GM18508 (cell line): ENCODE results near the gene NFATC2.
"Not testable (repeated sequence)": the region's sequence is repeated elsewhere in the genome, so short reads cannot be mapped to it uniquely, and the experiment has no call there.

ENCODE experiments used
- ATAC-seq: cut with Tn5 transposase; IDR thresholded peaks from one replicate; pipeline ENCODE4 v1.9.1; 2021; ENCODE audit warnings: moderate number of reproducible peaks; ENCODE audit not compliant: insufficient read depth, unreplicated experiment

NFATC2 gene

DNA sequence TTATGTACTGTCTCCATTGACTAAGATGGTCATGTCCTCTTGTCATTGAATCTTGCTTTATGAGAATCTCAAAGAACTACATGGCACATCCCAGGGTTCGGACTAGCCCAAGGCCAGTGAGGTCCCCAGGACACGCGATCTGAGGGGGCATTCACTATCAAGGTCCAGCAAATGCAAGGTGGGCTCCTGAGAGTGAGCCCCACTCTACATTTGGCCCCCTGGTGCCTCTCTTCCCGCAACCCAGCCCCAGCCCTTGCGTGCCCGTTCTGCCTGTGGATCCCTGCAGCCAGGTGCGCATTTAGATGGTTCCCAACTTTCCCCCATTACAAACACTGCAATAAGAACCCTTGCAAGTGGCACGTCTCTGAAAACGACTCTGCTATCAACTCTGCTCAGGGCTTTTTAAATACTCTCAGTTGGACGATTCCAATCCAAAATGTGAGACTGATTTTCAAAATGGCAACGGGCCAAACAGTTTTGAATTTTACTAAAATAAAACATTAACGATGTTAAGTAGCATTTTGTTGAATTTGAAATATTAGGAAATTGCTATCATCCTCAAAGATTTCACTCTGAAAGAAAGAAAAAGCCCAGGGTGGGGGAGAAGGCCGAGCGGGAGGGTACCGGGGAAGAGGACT is 59.6 kb downstream of the NFATC2 start:
- no peak for ATAC-seq

DNA sequence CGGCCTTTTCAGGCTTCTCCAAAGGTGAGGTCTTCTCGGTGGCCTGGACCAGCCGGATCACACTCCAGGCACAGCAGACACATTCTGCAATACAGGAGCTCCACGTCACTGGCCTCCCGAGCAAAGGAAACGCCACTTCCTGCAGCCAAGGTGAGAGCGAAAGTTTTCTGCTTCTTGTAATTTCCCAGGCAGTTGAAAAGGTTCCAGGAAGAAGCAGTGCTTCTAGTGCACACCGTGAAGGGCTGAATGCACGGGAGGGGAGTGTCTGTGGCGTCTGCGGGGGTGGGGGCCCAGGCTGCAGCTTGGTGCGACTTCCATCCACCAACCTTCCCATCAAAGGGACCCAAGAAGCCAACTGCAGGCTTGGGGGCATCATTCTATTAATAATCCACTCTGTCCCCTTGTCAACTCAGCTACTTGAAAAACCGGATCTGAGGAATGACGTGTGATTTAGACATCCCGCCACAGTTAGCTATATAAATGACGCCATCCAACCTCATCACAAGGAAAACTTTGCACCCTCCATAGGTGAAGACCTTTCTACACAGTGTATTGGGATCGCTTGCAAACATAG is 61.1 kb downstream of the NFATC2 start:
- no peak for ATAC-seq

DNA sequence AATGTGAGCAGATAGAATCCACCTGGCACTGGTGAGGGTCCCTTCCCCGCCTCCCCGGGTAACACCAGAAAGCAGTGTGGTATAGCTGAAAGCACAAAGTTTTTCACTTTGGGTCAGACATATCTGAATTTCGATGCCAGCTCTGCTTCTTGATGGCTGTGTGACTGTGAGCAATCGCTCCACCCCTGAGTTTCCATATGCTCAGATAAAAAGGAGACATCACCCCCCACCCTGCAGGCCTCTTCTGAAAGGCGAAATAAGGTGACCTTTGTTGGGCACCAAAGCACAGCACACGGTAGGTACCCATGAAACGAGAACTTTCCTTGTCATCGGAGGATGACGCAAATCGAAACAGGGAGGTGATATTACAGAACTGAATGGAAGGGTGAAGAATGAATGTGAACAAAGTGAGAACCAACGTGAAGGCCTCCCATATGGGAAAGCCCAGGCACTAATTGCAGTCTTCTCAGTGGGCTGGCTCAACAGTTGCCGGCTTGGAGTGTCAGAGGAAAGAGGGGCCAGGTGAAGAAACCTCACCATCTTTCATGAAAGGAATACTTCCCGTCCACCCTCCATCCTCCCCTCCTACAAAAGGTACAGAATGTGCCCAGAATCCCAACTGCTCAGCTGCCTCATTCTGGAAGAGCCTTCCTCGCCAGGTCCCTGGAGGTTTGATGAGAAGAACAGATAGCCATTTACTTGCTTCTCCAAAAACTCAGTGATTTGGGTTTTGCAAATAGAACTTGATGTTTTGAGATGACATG is 61.8 kb downstream of the NFATC2 start:
- peak; percentile 65 for ATAC-seq

DNA sequence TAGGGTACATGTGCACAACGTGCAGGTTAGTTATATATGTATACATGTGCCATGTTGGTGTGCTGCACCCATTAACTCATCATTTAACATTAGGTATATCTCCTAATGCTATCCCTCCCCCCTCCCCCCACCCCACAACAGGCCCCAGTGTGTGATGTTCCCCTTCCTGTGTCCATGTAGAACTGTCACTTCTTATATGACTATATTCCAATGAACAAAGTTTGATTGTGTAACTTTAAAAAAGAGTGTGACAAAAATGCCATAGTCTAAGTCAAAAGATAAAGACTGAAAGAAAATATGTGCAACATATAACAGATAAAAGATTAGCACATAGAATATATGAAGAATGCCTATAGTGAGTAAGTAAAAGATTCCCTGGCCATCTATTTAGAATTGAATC is 66.4 kb downstream of the NFATC2 start:
- ATAC-seq: not testable (repeated sequence)

GRCh38 chr20:51473771-51474170 is 68.7 kb downstream of the NFATC2 start:
- no peak for ATAC-seq

DNA sequence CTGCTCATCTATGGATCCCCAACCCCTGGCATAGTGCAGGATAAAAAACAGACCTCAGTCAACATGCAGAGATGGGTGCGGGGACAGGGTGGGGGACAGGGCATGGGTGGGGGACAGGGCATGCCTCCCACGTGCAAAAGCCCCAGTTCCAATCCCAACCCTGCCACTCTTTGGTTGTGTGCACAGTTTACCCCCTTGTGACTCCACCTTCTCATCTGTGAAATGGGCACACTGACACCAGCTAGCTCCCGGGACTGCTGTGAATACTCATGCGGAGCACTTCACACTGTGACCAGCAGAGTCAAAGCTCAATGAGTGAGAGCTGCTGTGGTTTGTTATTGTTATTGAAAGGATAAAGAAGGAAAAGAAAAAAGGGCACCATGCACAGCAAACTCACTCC is 69.3 kb downstream of the NFATC2 start:
- ATAC-seq: no peak

- no peak for ATAC-seq
Measured at GRCh38 chr20:51470907-51471411, 71.6 kb downstream of the NFATC2 start.

DNA sequence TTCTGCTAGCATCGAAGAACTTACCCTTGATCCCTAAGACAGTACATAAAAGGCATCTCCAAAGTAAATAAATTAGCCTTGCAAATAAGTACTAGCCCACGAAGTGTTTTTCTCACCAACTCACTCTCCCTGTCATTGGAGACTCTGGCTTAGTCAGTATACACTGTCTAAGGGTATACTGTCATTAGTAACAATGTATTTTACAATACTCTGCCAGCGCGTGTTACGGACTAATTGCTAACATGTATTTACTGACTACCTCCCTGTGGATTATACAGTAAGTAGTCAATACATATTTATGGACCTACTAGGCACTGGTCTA is 72.1 kb downstream of the NFATC2 start:
- ATAC-seq: no peak

GRCh38 chr20:51469578-51470498 is 72.7 kb downstream of the NFATC2 start:
- ATAC-seq: no peak

DNA sequence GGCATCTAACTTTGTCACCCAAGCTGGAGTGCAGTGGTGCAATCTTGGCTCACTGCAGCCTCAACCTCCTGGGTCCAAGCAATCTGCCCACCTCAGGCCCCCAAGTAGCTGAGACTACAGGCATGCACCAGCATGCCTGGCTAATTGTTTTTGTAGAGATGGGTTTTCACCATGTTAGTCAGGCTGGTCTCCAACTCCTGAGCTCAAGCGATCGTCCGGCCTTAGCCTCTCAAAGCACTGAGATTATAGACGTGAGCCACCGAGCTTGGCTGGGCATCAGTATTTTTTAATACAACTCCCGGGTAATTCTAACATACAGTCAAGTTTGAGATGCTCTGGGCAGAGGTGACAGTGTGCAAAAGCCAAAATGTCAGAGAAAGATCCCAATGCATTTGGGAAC is 73.5 kb downstream of the NFATC2 start:
- ATAC-seq: no peak

DNA sequence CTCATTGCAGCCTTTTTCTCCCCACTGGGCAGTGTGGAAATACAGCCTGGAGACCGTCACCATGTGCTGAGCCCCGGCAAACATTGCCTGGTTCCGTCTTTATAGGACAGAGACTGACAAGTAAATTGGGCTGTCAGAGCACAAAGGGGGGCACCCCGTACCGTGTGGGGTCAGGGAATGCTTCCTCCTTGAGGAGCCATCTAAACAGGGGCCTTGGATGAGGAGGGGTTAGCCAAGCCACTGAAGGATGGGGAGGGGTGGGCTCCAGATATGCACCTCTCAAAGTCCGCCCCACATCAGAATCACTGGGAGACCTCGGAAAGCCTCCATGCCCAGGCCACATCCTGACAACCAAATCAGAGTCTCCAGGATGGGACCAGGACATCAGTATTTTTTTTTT is 73.9 kb downstream of the NFATC2 start:
- no peak for ATAC-seq

DNA sequence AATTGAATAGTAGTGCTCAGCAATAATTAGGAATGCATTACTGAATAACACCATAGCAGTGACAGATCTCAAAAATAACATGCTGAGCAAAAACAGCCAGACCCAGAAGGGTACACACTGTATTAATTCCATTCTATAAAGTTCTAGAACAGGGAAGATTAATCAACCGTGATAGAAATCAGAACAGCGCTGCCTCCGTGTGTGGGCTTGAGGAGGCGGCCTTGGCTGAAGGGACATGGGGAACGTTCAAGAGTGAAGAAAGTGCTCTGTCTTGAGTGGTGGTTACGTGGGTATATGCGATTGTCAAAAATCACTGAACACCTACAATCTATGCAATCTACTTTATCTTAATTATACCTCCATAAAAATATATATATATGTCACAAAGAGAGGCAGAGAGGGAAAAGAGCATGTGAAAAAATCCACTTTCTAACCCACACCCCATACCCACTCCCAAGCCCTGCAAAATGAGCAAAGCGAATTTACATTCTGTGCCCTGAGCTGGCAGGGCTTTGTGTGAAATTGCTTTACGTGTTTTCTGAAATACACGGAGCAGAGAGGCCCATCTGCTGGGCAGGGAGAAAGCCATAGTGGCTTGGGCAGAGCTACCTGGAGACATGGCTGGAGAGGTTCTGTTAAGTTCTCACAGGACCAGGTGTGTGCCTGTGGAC is 74.4 kb downstream of the NFATC2 start:
- ATAC-seq: no peak

GRCh38 chr20:51463998-51464397 is 78.5 kb downstream of the NFATC2 start:
- no peak for ATAC-seq

DNA sequence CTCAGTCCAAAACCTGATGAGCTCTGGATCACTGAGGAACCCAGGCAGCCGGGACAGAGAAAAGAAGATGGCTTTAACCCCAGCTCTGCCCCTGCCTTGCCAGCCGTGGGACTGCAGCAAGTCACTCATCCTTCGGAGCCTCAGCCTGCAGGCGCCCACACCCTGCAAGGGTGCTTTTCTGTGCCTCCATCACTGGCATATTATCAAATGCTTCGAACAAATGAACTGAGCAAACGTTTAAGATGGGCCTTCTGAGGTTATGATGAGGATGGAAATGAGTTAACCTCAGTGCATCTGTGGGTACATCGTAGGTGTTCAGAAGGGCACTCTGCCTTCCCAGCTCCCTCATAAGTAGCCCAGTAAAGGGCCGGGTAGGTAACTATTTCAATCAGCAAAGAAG is 79.0 kb downstream of the NFATC2 start:
- ATAC-seq: no peak

- no peak for ATAC-seq
Measured at GRCh38 chr20:51462566-51463276, 79.8 kb downstream of the NFATC2 start.

DNA sequence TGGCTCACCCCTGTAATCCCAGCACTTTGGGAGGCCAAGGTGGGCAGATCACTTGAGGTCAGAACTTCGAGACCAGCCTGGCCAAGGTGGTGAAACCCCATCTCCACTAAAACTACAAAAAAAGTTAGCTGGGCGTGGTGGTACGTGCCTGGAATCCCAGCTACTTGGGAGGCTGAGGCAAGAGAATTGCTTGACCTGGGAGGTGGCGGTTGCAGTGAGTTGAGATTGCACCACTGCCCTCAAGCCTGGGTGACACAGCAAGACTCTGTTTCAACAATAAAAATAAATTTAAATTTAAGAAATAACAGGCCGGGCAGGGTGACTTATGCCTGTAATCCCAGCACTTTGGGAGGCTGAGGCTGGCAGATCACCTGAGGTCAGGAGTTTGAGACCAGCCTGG is 80.7 kb downstream of the NFATC2 start:
- ATAC-seq: not testable (repeated sequence)

- ATAC-seq: no peak
Measured at GRCh38 chr20:51461306-51461705, 81.2 kb downstream of the NFATC2 start.

DNA sequence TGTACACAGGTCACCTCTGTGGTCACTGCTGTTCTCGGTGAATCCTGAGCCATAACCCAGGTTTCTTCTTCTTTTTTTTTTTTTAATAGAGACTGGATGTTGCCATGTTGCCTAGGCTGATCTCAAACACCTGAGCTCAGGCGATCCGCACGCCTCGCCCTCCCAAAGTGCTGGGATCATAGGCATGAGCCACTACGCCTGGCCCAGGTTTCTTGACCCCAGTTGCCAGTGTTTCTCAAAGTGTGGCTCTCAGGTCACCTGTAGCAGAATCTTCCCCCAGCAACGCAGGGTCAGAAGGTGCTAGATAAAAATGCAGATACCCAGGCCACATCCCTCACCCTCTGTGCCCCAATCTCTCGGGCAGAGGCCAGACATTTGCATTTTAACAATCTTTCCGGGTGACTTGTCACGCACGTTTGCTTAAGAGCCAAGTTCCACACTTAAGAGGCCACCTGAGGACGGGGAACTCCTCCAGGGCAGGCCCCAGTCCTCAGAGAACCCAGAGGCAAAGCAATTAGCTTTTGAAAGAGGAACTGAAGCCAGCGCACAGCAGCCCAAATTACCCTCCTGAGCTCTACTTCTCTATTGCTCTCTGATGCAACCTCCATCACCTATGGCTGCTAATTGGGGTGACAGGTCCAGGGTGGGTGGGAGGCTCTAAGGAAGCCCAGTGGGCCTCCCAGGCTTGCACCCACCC is 81.8 kb downstream of the NFATC2 start:
- peak; percentile 95 for ATAC-seq

DNA sequence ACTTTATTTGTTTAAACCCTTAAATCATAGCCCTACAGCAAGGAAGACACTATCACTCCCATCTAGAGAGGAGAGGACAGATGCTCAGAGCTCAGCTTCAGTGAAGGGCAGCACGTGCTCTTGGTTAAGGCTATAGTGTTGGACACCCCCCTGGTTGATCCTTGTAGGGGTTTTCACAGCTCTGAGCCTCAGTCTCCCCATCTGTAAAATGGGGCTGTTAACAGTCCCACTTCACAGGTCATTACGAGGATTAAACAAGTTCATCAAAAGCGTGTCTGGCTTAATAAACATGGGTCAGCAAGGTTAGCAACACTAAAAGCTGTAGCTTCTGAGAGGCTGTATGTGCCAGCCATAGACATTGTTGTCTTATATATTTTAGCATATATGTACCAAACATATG is 82.4 kb downstream of the NFATC2 start:
- ATAC-seq: no peak
